GM19351 (cell line): ENCODE measurements around the gene CENPL.
"Not testable (repeated sequence)": the region's sequence is repeated elsewhere in the genome, so short reads cannot be mapped to it uniquely, and the experiment has no call there.

ENCODE experiments used
- ATAC-seq: cut with Tn5 transposase; IDR thresholded peaks from one replicate; pipeline ENCODE4 v1.9.1; 2021; ENCODE audit warnings: mild to moderate bottlenecking, moderate library complexity; ENCODE audit not compliant: unreplicated experiment

CENPL gene

GRCh38 chr1:173764331-173764730 lies 60.4 kb downstream of the CENPL start:
- not testable (repeated sequence) for ATAC-seq

- no peak for ATAC-seq
Measured at GRCh38 chr1:173758980-173759379, 65.7 kb downstream of the CENPL start.

- no peak for ATAC-seq
Measured at GRCh38 chr1:173758110-173758509, 66.6 kb downstream of the CENPL start.

GRCh38 chr1:173757666-173758065 lies 67.0 kb downstream of the CENPL start:
- no peak for ATAC-seq

GRCh38 chr1:173753830-173754229 lies 70.9 kb downstream of the CENPL start:
- ATAC-seq: no peak
